ENCODE results near the gene PLOD3. TPM values are rescaled to one million over a fixed set of nuclear protein-coding genes. Genes with fewer than 3 reads are reported as not detected.
A peak's percentile ranks its signal among the peaks of the same experiment; 100 is the strongest.

PLOD3 gene
- total and polyA plus RNA-seq, 9 of the 15 experiments (the other 6 are each of a cell fraction or from before 2014, with no cell fraction given) = 2.8 to 101 (median 30.9) TPM

- TF ChIP-seq RERE (CRISPR knock-in tag; IDR thresholded peaks at IDR 0.05; ENCODE audit: borderline replicate concordance) (0 out of 2 replicates have a peak, but pooled peaks have one; percentile 89), ZNF398 (CRISPR knock-in tag; IDR thresholded peaks at IDR 0.05) (no peak), CXXC5 (CRISPR knock-in tag; IDR thresholded peaks at IDR 0.05) (peak; percentile 100), EZH2 (IDR thresholded peaks at IDR 0.05; ENCODE audit: borderline replicate concordance, low read depth, low read length) (no peak), RCOR1 (IDR thresholded peaks at IDR 0.05; ENCODE audit: borderline replicate concordance in 1 of 2, low read depth in 2 of 2, low read length in 2 of 2) (peak in 1 of 2 experiments; percentile 97; a peak in 3 of 4 replicates), CCAR2 (IDR thresholded peaks at IDR 0.05; ENCODE audit: low read depth, low read length) (no peak), ZNF282 (CRISPR knock-in tag; IDR thresholded peaks at IDR 0.05) (0 out of 2 replicates have a peak, but pooled peaks have one; percentile 32), IRF2 (CRISPR knock-in tag; IDR thresholded peaks at IDR 0.05) (peak; percentile 85; the same call in 1 of the 2 replicates), CHD4 (IDR thresholded peaks at IDR 0.05; ENCODE audit: insufficient read depth, insufficient replicate concordance, low read depth, low read length, poor library complexity, severe bottlenecking) (no peak), ZNF324 (CRISPR knock-in tag; IDR thresholded peaks at IDR 0.05) (no peak), MEIS2 (IDR thresholded peaks at IDR 0.05; ENCODE audit: partially characterized antibody) (peak; percentile 90), ZBTB1 (CRISPR knock-in tag; IDR thresholded peaks at IDR 0.05; ENCODE audit: borderline replicate concordance, low read depth) (peak; percentile 89), NR2C2 (CRISPR knock-in tag; IDR thresholded peaks at IDR 0.05) (peak; percentile 89), NR2C2 (tag; IDR thresholded peaks at IDR 0.05) (no peak), ZZZ3 (IDR thresholded peaks at IDR 0.05) (no peak), ZNF696 (CRISPR knock-in tag; conservative IDR thresholded peaks at IDR 0.05) (no peak)
Measured at GRCh38 chr7:101165075-101165957, 52.1 kb downstream of the PLOD3 start, which contains the start of gene VGF (continued).

Data from K562 (cell line).